Measurements from ENCODE around the gene ACBD5.
"Not testable (repeated sequence)": the region's sequence is repeated elsewhere in the genome, so short reads cannot be mapped to it uniquely, and the experiment has no call there.

The ACBD5 gene

DNA sequence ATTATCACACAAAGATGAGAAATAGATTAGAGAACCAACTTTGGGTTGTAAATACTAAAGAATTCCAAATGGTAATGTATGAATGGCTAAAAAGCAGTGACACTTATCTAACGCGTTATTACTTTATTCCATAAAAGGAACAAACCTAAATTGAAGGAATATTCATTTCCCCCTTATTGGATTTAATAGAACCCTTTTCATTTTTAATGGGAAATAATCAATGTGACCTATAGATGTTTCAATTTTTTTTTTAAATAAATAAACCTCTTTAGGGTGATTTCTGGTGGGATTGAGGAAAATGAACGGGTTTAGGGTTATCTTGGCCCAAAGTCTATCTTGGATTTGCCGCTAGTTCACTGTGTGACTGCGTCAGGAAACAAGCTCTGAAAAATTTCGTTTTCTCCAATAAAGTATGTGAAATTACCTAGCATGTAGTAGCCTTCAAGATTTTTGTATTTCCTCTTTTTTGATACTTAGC, 1.9 kb upstream of the ACBD5 start:
- peaks cover 3% of the 10 kb centered on the region for H3K36me3 Mint-ChIP-seq (ENCODE audit: low read depth)
- peaks cover 5% of the 10 kb centered on the region for H3K27me3 Mint-ChIP-seq (ENCODE audit: low read depth)
- H3K4me1 Mint-ChIP-seq = peaks cover 24% of the 10 kb centered on the region
- no peaks in the 10 kb centered on the region for H3K9me3 Mint-ChIP-seq
- TF ChIP-seq, protein P1, sequence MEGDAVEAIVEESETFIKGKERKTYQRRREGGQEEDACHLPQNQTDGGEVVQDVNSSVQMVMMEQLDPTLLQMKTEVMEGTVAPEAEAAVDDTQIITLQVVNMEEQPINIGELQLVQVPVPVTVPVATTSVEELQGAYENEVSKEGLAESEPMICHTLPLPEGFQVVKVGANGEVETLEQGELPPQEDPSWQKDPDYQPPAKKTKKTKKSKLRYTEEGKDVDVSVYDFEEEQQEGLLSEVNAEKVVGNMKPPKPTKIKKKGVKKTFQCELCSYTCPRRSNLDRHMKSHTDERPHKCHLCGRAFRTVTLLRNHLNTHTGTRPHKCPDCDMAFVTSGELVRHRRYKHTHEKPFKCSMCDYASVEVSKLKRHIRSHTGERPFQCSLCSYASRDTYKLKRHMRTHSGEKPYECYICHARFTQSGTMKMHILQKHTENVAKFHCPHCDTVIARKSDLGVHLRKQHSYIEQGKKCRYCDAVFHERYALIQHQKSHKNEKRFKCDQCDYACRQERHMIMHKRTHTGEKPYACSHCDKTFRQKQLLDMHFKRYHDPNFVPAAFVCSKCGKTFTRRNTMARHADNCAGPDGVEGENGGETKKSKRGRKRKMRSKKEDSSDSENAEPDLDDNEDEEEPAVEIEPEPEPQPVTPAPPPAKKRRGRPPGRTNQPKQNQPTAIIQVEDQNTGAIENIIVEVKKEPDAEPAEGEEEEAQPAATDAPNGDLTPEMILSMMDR (IDR thresholded peaks at IDR 0.05; ENCODE audit: unreplicated experiment in 3 of 3) = no peak
- peak overlapping the region; percentile 95 to 100 (median 97) for H3K27ac Mint-ChIP-seq
- H3K4me3 Mint-ChIP-seq = peak overlapping the region; percentile 91 to 97 (median 95)

DNA sequence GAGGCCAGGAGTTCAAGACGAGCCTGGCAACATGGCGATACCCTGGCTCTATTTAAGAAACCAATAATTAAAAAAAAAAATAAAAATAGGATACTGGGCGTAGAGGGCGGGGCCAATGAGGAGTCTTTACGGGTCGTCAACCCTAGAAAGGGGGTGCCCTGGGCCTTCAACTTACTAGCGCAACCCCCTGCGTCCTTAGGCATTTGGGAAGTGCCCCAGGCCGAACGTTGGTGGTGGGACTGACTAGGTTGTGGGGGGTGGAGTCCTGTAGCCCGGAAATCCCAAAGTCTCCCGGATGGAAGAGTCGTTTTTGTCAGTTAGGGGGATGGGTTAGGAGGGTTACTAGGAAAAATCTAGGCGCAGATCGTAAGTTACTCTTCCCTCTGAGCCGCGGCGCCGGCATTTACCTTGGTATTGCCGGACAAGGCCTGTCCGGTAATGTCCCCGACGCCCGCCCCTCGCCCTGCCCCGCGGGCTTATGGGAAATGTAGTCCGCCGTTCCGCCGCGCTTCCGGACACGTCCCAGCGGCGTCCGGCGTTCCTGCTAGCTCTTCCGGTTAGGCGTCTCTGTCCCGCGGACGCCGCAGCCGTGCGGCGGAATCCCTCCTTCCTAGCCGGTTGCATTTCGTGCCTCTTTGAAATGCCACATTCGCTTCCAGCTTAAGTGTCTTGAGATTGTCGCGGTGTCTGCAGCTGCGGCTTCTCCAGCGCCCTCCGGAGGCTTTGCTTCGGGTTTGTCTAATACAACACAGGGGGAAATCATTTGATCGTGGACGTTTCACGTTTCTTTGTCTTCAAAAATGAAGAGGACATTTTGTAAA, 1.3 kb upstream of the ACBD5 start:
- Mint-ChIP-seq H3K27ac (peak overlapping the region; percentile 95 to 100 (median 97)), H3K36me3 (ENCODE audit: low read depth) (peaks cover 3% of the 10 kb centered on the region), H3K4me3 (peak overlapping the region; percentile 91 to 97 (median 95)), H3K4me1 (peaks cover 24% of the 10 kb centered on the region), H3K9me3 (no peaks in the 10 kb centered on the region), H3K27me3 (ENCODE audit: low read depth) (peaks cover 5% of the 10 kb centered on the region)
- TF ChIP-seq, protein P1 (IDR thresholded peaks at IDR 0.05; ENCODE audit: unreplicated experiment in 3 of 3) = peak in 1 of 3 experiments; percentile 42

DNA sequence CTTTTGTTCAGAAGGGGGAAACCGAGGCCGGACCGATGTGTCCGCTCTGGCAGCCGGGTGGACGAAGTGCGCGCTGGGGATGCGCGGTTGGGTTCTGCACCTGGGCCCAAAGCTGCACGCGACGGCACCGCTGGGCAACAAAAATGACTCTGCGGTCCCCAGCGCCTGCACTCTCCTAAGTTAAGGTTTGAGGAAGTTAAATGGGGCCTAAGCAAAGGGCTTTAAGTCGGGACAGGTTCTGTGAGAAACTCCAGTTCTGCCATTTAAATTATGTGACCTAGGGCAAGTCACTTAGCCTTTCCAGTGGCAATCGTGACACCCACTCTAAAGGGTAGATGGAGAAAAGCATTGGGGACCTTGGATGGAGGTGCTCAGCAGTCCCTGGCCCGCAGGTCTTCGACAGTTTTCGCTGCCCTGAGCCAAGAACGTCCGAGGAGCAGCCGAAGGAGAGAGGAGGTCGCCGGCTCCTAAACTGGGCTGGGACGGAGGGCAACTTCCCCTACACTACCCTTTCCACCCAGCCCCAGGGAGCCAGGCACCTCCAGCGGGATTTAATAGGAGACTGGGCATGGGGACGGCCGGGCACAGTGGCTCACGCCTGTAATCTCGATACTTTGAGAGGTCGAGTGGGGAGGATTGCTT, 534 bp upstream of the ACBD5 start:
- Mint-ChIP-seq H3K36me3 (ENCODE audit: low read depth) (peaks cover 3% of the 10 kb centered on the region), H3K4me3 (peak overlapping the region; percentile 91 to 97 (median 95)), H3K9me3 (no peaks in the 10 kb centered on the region), H3K4me1 (peaks cover 24% of the 10 kb centered on the region), H3K27me3 (ENCODE audit: low read depth) (no peaks in the 10 kb centered on the region), H3K27ac (peak overlapping the region; percentile 95 to 100 (median 97))
- TF ChIP-seq, protein P1 (IDR thresholded peaks at IDR 0.05; ENCODE audit: unreplicated experiment in 3 of 3) = no peak

DNA sequence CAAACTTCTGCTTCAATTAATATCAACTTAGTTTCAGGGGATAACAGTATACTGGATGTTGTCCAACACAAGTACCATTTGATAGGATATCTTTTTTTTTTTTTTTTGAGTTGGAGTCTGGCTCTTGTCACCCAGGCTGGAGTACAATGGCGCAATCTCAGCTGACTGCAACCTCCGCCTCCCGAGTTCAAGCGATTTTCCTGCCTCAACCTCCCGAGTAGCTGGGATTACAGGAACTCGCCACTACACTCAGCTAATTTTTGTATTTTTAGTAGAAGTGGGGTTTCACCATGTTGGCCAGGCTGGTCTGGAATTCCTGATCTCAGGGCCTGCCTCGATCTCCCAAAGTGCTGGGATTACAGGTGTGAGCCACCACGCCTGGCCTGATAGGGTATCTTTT, 3.1 kb downstream of the ACBD5 start:
- not testable (repeated sequence) for H3K27me3 Mint-ChIP-seq (ENCODE audit: low read depth); H3K9me3 Mint-ChIP-seq; H3K27ac Mint-ChIP-seq; H3K4me3 Mint-ChIP-seq
- Mint-ChIP-seq H3K36me3 (ENCODE audit: low read depth) (peaks cover 10% of the 10 kb centered on the region), H3K4me1 (peaks cover 12% of the 10 kb centered on the region)

DNA sequence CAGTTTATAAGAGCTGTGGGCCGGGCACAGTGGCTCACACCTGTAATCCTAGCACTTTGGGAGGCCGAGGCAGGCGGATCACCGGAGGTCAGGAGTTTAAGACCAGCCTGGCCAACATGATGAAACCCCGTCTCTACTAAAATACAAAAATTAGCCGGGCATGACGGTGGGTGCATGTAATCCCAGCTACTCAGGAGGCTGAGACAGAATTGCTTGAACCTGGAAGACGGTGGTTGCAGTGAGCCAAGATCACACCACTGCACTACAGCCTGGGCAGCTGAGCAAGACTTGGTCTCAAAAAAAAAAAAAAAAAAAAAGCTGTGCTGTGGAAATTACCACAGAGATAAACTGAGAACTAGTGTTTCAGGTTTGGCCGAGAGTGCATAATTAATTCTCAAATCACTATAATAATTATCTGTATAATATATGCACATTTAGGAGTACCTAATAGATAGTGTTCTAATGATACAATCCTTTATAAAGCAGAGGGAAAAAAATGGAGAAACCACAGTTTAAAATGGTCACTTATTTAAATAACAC, 3.9 kb downstream of the ACBD5 start:
- H3K27me3 Mint-ChIP-seq (ENCODE audit: low read depth); H3K9me3 Mint-ChIP-seq; H3K4me3 Mint-ChIP-seq; H3K27ac Mint-ChIP-seq: not testable (repeated sequence)
- Mint-ChIP-seq H3K36me3 (ENCODE audit: low read depth) (peaks cover 10% of the 10 kb centered on the region), H3K4me1 (peaks cover 12% of the 10 kb centered on the region)

DNA sequence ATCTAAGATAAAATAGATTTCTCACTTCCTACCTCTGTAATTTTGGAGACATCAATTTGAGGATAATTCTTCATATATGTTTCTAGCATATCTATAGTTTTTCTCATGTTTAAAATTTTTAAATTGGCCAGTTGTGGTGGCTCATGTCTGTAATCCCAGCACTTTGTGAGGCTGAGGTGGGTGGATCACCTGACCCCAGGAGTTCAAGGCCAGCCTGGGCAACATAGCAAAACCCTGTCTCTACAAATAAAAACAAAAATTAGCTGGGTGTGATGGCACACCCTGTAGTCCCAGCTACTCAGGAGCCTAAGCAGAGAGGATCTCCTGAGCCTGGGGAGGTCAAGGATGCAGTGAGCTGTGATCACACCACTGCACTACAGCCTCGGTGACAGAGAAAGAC, 4.9 kb downstream of the ACBD5 start:
- TF ChIP-seq, protein P1 (IDR thresholded peaks at IDR 0.05; ENCODE audit: unreplicated experiment in 3 of 3) = no peak
- peaks cover 12% of the 10 kb centered on the region for H3K4me1 Mint-ChIP-seq
- peaks cover 20% of the 10 kb centered on the region for H3K36me3 Mint-ChIP-seq (ENCODE audit: low read depth)
- no peak overlapping the region for H3K27ac Mint-ChIP-seq
- H3K27me3 Mint-ChIP-seq (ENCODE audit: low read depth) = no peaks in the 10 kb centered on the region
- no peaks in the 10 kb centered on the region for H3K9me3 Mint-ChIP-seq
- no peak overlapping the region for H3K4me3 Mint-ChIP-seq

All from nephron (organoid).